GM06990 (cell line): ENCODE data around the gene KIF6.
"Not testable (repeated sequence)": the region's sequence is repeated elsewhere in the genome, so short reads cannot be mapped to it uniquely, and the experiment has no call there.

ENCODE experiments used
- DNase-seq: peaks from one replicate; pipeline ENCODE4 v3.0.0-alpha.2; 2011; ENCODE audit not compliant: insufficient read length; ENCODE audit errors: extremely low read depth
- H3K27me3 ChIP-seq: replicated peaks from 2 replicates; pipeline ENCODE4 v1.6.0; 2011; ENCODE audit warnings: low read length; ENCODE audit not compliant: control insufficient read depth, insufficient read depth
- H3K36me3 ChIP-seq: 2 replicates; pipeline ENCODE4 v1.5.1; 2011; ENCODE audit warnings: low read length; ENCODE audit not compliant: control insufficient read depth, insufficient read depth
- H3K4me3 ChIP-seq: replicated peaks from 2 replicates; pipeline ENCODE4 v1.5.1; 2011; ENCODE audit warnings: low read depth, mild to moderate bottlenecking, control low read depth, low read length
- CTCF ChIP-seq: IDR thresholded peaks from 2 replicates; pipeline ENCODE4 v1.5.1; 2011; ENCODE audit warnings: low read length, control low read depth, mild to moderate bottlenecking, inconsistent platforms; ENCODE audit not compliant: insufficient read depth, poor library complexity, severe bottlenecking

The KIF6 gene

GRCh38 chr6:39289490-39289889, 435.7 kb downstream of the KIF6 start:
- no peaks in the 10 kb centered on the region; the same call in 1 of the 2 replicates for H3K27me3 ChIP-seq
- no peak for TF ChIP-seq CTCF

GRCh38 chr6:39287601-39288000, 437.6 kb downstream of the KIF6 start:
- no peak for DNase-seq
- no peak for TF ChIP-seq CTCF
- H3K27me3 ChIP-seq: no peaks in the 10 kb centered on the region; the same call in 1 of the 2 replicates
- H3K4me3 ChIP-seq: no peak overlapping the region
- H3K36me3 ChIP-seq: no peaks in the 10 kb centered on the region

More at GRCh38 chr6:39289490-39289889, 435.7 kb downstream of the KIF6 start:
- H3K36me3 ChIP-seq: no peaks in the 10 kb centered on the region
- DNase-seq: no peak
- no peak overlapping the region for H3K4me3 ChIP-seq

GRCh38 chr6:39286596-39286995, 438.6 kb downstream of the KIF6 start:
- not testable (repeated sequence) for H3K4me3 ChIP-seq, H3K36me3 ChIP-seq, DNase-seq, H3K27me3 ChIP-seq

GRCh38 chr6:39282774-39283173, 442.4 kb downstream of the KIF6 start:
- DNase-seq: no peak
- no peak for TF ChIP-seq CTCF
- Histone ChIP-seq H3K27me3 (no peaks in the 10 kb centered on the region; the same call in 1 of the 2 replicates), H3K36me3 (no peaks in the 10 kb centered on the region), H3K4me3 (no peak overlapping the region)

GRCh38 chr6:39281312-39281980, 443.8 kb downstream of the KIF6 start:
- Histone ChIP-seq H3K27me3 (no peaks in the 10 kb centered on the region; the same call in 1 of the 2 replicates), H3K4me3 (no peak overlapping the region), H3K36me3 (no peaks in the 10 kb centered on the region)
- no peak for TF ChIP-seq CTCF
- DNase-seq: no peak

- Histone ChIP-seq H3K27me3 (no peaks in the 10 kb centered on the region; the same call in 1 of the 2 replicates), H3K36me3 (no peaks in the 10 kb centered on the region), H3K4me3 (no peak overlapping the region)
- no peak for TF ChIP-seq CTCF
- DNase-seq: no peak
Measured at GRCh38 chr6:39280247-39280731, 444.9 kb downstream of the KIF6 start.
